GM21529 (cell line): Measurements from ENCODE around the gene EYA2.
"Not testable (repeated sequence)": the region's sequence is repeated elsewhere in the genome, so short reads cannot be mapped to it uniquely, and the experiment has no call there.

Experiments used
- ATAC-seq: cut with Tn5 transposase; IDR thresholded peaks from one replicate; pipeline ENCODE4 v1.9.1; 2021; ENCODE audit not compliant: unreplicated experiment

Gene EYA2

GRCh38 chr20:46894579-46894958 is at the start of gene EYA2:
Gene EYA2, plus strand, starts transcription at chr20:46894843. Its CDS starts 95,168 bp downstream, at chr20:46990011.
- ATAC-seq, result no peak

- ATAC-seq, result no peak
These were observed 49.7 kb upstream of the EYA2 start for GRCh38 chr20:46844965-46845364.

- ATAC-seq, result no peak
These were observed 45.4 kb upstream of the EYA2 start for GRCh38 chr20:46849269-46849668.

GRCh38 chr20:46849751-46850150 is 44.9 kb upstream of the EYA2 start:
- no peak for ATAC-seq

GRCh38 chr20:46850416-46850815 is 44.2 kb upstream of the EYA2 start:
- no peak for ATAC-seq

- ATAC-seq, result no peak
These were observed 43.7 kb upstream of the EYA2 start for GRCh38 chr20:46850896-46851295.

- ATAC-seq, result no peak
These were observed 42.9 kb upstream of the EYA2 start for GRCh38 chr20:46851746-46852145.

GRCh38 chr20:46852313-46852712 is 42.3 kb upstream of the EYA2 start:
- ATAC-seq, result no peak

- no peak for ATAC-seq
These were observed 40.7 kb upstream of the EYA2 start for GRCh38 chr20:46853926-46854325.

GRCh38 chr20:46857061-46857831 is 37.4 kb upstream of the EYA2 start:
- ATAC-seq, result no peak

- no peak for ATAC-seq
These were observed 28.8 kb upstream of the EYA2 start for GRCh38 chr20:46865824-46866223.

- no peak for ATAC-seq
These were observed 24.6 kb upstream of the EYA2 start for GRCh38 chr20:46870041-46870440.

GRCh38 chr20:46872328-46873211 is 22.1 kb upstream of the EYA2 start:
- ATAC-seq, result no peak

GRCh38 chr20:46875059-46875458 is 19.6 kb upstream of the EYA2 start:
- ATAC-seq, result no peak

GRCh38 chr20:46879386-46879785 is 15.3 kb upstream of the EYA2 start:
- ATAC-seq, result no peak

GRCh38 chr20:46879963-46880362 is 14.7 kb upstream of the EYA2 start:
- not testable (repeated sequence) for ATAC-seq

- no peak for ATAC-seq
These were observed 10.8 kb upstream of the EYA2 start for GRCh38 chr20:46883892-46884291.

GRCh38 chr20:46890682-46891081 is 4.0 kb upstream of the EYA2 start:
- no peak for ATAC-seq

GRCh38 chr20:46893051-46893450 is 1.6 kb upstream of the EYA2 start:
- ATAC-seq, result no peak

GRCh38 chr20:46893877-46894578 is 615 bp upstream of the EYA2 start:
- no peak for ATAC-seq
